Left lung (tissue), 10 donors: ENCODE results near the gene ANKRD13D. TPM values are rescaled to one million over a fixed set of nuclear protein-coding genes. Genes with fewer than 3 reads are reported as not detected.

Source experiments
- ATAC-seq: fragments of 200-7000 bp; cut with Tn5 transposase; one replicate; pipeline ENCODE4 v1.9.1; 2020; ENCODE audit warnings: moderate library complexity
- DNase-seq, 4 donors: peaks; one replicate each; pipeline ENCODE4 v3.0.0-alpha.2; 2013 to 2020
- H3K27ac ChIP-seq, 2 donors: fragments of 200-600 bp; sonication (generic) in 1 of 2; one replicate each; pipeline versions ENCODE4 v1.5.0 to v1.8.0; 2020 to 2021
- H3K27me3 ChIP-seq, 2 donors: fragments of 200-600 bp; sonication (generic) in 1 of 2; one replicate each; pipeline versions ENCODE4 v1.5.0 to v1.8.0; 2020 to 2021
- H3K36me3 ChIP-seq, 2 donors: fragments of 200-600 bp; sonication (generic) in 1 of 2; one replicate each; pipeline versions ENCODE4 v1.5.0 to v1.8.0; 2020 to 2021
- H3K4me1 ChIP-seq, 2 donors: fragments of 200-600 bp; one replicate each; pipeline ENCODE4 v1.8.0; 2021
- H3K4me3 ChIP-seq, 2 donors: fragments of 200-600 bp; sonication (generic) in 1 of 2; one replicate each; pipeline versions ENCODE4 v1.5.0 to v1.8.0; 2020 to 2021; ENCODE audit warnings: mild to moderate bottlenecking in 1 of 2
- H3K9me3 ChIP-seq, 2 donors: fragments of 200-600 bp; sonication (generic) in 1 of 2; one replicate each; pipeline versions ENCODE4 v1.5.0 to v1.8.0; 2020 to 2021
- CTCF ChIP-seq, 2 donors: fragments of 200-600 bp; sonication (generic) in 1 of 2; IDR thresholded peaks; one replicate each; pipeline versions ENCODE4 v1.5.0 to v1.8.0; 2021; ENCODE audit warnings: antibody characterized with exemption in 2 of 2
- intact Hi-C, 2 donors: fragments of 100-400 bp; cut with DNase I; formaldehyde crosslinking; loops; one replicate each; pipeline versions ENCODE4 v1.11.2 to v1.14.2; 2022
- polyA plus RNA-seq, 6 donors: library from polyadenylated mRNA; unstranded; fragments of 120-200 nt; gene quantifications; one replicate each; pipeline ENCODE4 v1.2.1, GENCODE V29; 2013; ENCODE audit not compliant: insufficient read length in 6 of 6
- total RNA-seq, 2 donors: library from RNA; stranded (reverse); fragmentation: NEBNext Ultra II Directional; extraction: Animal tissue kit (Norgen Biotek cat#: 25700); gene quantifications; one replicate each; pipeline ENCODE4 v1.2.1, GENCODE V29; 2021
- donor health status: DM: no; HTN: yes; CAD: no.
- donor health status: DM: no; HTN: no; CAD: no.

ANKRD13D gene
- total and polyA plus RNA-seq, 8 donors, result 34.5 to 81.2 (median 50.3) TPM

GRCh38 chr11:67271541-67272284 is 17.4 kb upstream of the ANKRD13D start:
- Histone ChIP-seq H3K36me3 (peaks cover 0 to 35% of the 10 kb centered on the region in 2 donors), H3K27me3 (no peaks in the 10 kb centered on the region), H3K4me1 (peaks cover 75 to 94% of the 10 kb centered on the region in 2 donors), H3K9me3 (no peaks in the 10 kb centered on the region), H3K4me3 (peak overlapping the region in 1 of 2 donors; percentile 76), H3K27ac (peak overlapping the region; percentile 66 to 100)
- no peak for ATAC-seq
- peak in 2 of 4 donors; percentile 37 to 85 for DNase-seq
- intact Hi-C loops, result no loop called here
- no peak for TF ChIP-seq CTCF (IDR thresholded peaks at IDR 0.05)

DNA sequence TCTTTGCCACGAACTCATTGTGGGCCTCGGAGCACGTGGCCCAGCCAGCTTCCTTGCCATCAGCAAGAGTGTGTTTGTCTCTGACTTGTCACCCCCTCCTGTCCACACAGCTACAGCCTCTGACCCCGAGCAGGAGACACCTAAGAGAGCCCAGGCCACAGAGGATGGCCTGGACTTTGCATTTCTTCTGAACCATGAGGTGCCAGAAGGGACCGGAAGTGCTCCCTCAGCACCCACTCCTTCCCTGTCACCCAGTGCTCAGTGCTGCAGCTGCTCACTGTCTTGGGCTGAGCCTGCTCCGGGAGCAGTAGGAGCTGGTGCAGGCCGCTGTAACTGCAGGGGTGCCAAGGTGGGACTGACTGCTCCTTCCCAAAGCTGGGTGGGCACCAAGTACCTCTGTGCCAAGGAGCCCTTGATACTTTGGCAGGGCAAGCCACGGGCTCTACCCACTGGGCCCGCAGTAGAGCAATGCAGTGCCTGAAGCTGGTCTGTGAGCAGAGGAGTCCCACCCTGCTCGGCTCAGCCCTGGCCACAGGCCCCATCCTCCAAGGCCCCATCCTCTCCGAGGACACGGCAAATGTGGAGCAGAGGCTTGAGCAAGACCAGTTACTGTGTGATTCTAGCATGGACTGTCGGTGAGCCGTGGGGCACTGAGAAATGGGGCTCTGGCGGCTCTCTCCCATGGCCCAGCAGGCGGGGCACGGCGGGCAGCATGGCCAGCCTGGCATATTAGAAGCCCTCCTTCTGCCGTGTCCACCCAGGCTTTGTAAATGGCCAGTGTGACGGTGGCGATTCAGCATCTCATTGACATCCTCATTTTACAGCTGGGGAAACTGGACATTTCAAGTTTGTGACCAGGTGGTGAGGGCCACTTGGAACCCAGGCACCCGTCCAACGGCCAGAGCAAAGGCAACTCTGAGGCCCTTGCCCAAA is 16.5 kb upstream of the ANKRD13D start:
- no peak for ATAC-seq

GRCh38 chr11:67273260-67273990 is 15.7 kb upstream of the ANKRD13D start:
- Histone ChIP-seq H3K36me3 (peaks cover 0 to 33% of the 10 kb centered on the region in 2 donors), H3K9me3 (no peaks in the 10 kb centered on the region), H3K4me3 (no peak overlapping the region), H3K27me3 (no peaks in the 10 kb centered on the region), H3K27ac (peak overlapping the region; percentile 66 to 100), H3K4me1 (peaks cover 83 to 100% of the 10 kb centered on the region in 2 donors)
- ATAC-seq, result no peak
- DNase-seq, result peak in 2 of 4 donors; percentile 32 to 82
- intact Hi-C loops, result no loop called here
- no peak for TF ChIP-seq CTCF (IDR thresholded peaks at IDR 0.05)

More for the DNA sequence above, 16.5 kb upstream of the ANKRD13D start:
- DNase-seq, result peak in 2 of 4 donors; percentile 32 to 67
- Histone ChIP-seq H3K27ac (peak overlapping the region; percentile 66 to 100), H3K4me3 (peak overlapping the region in 1 of 2 donors; percentile 76), H3K4me1 (peaks cover 82 to 100% of the 10 kb centered on the region in 2 donors), H3K27me3 (no peaks in the 10 kb centered on the region), H3K9me3 (no peaks in the 10 kb centered on the region), H3K36me3 (peaks cover 0 to 35% of the 10 kb centered on the region in 2 donors)
- intact Hi-C loops, result no loop called here
- no peak for TF ChIP-seq CTCF (IDR thresholded peaks at IDR 0.05)

- DNase-seq, result peak in 2 of 4 donors; percentile 37 to 82
- H3K4me3 ChIP-seq, result peak overlapping the region in 1 of 2 donors; percentile 3
- peak overlapping the region; percentile 95 to 100 for H3K27ac ChIP-seq
- ATAC-seq, result no peak
- no peak for TF ChIP-seq CTCF (IDR thresholded peaks at IDR 0.05)
- peaks cover 69 to 100% of the 10 kb centered on the region in 2 donors for H3K4me1 ChIP-seq
- H3K36me3 ChIP-seq, result peaks cover 0 to 38% of the 10 kb centered on the region in 2 donors
- no peaks in the 10 kb centered on the region for H3K9me3 ChIP-seq
- intact Hi-C loops, result no loop called here
- H3K27me3 ChIP-seq, result no peaks in the 10 kb centered on the region
Observed at GRCh38 chr11:67274768-67275605, 14.1 kb upstream of the ANKRD13D start.
